H1 (cell line): Measurements from ENCODE around the gene CYP2J2. TPM values are rescaled to one million over a fixed set of nuclear protein-coding genes. Genes with fewer than 3 reads are reported as not detected.

Experiments used
- polyA plus RNA-seq, 7 experiments: library from polyadenylated mRNA; depleted of rRNA in 3 of 7; stranded (reverse) in 5 of 7; unstranded in 2 of 7; fragments of >200 nt in 5 of 7; fragments of 200-250 nt in 2 of 7; gene quantifications; 1 replicate in 5 of 7; 2 replicates in 1 of 7; 4 replicates in 1 of 7; pipeline versions ENCODE4 v1.2.1 to v1.2.3, GENCODE V29; 2011 to 2013; ENCODE audit warnings: missing spikeins in 2 of 7, mixed read lengths in 2 of 7
- total RNA-seq: library from RNA; stranded (reverse); fragmentation: NEBNext Ultra II Directional; extraction: Animal tissue kit (Norgen Biotek cat#: 25700); gene quantifications from 2 replicates; pipeline ENCODE4 v1.2.1, GENCODE V29; 2021
- TF ChIP-seq, protein P1 (sequence below): IDR thresholded peaks from 2 replicates; pipeline ENCODE4 v1.6.1; 2012; ENCODE audit warnings: inconsistent platforms

CYP2J2 gene
- total and polyA plus RNA-seq, 2 of the 8 experiments (the other 6 are each of a cell fraction or from before 2014, with no cell fraction given), result 0.59 to 2.1 TPM

DNA sequence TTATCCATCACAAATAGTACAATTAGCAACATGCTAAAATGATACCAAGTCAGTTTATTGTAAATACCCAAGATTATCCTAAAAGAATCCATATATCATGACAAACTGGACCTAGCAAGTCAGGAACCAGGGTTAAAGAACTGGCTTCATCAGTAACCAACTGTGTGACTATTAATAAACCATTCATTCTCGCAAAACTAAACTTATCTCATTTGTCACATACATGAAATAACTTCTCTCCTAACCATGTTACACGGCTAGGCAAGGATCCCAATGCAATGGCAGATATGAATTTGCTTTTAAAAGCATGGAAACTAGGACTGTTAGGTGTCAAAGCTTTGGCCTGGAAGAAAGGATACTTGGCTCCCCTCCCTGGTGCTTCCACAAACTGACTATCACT lies 29.4 kb downstream of the CYP2J2 start (continued):
- TF ChIP-seq, protein P1, sequence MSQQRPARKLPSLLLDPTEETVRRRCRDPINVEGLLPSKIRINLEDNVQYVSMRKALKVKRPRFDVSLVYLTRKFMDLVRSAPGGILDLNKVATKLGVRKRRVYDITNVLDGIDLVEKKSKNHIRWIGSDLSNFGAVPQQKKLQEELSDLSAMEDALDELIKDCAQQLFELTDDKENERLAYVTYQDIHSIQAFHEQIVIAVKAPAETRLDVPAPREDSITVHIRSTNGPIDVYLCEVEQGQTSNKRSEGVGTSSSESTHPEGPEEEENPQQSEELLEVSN, result no peak
- TF ChIP-seq, all 59 proteins: peak for 0
